Activated naive CD8-positive, alpha-beta T cell treated with anti-CD3 and anti-CD28 coated beads for 36 hours (primary cell): ENCODE data around the gene KRT6C. TPM values are rescaled to one million over a fixed set of nuclear protein-coding genes. Genes with fewer than 3 reads are reported as not detected.
"Not testable (repeated sequence)": the region's sequence is repeated elsewhere in the genome, so short reads cannot be mapped to it uniquely, and the experiment has no call there.

Experiments
- DNase-seq: peaks from one replicate; pipeline ENCODE4 v3.0.0; 2021
- H3K27ac Mint-ChIP-seq: one replicate; pipeline ENCODE4 v1.8.0; 2022; ENCODE audit warnings: mild to moderate bottlenecking, moderate library complexity, mixed read lengths
- H3K27me3 Mint-ChIP-seq: one replicate; pipeline ENCODE4 v1.8.0; 2022; ENCODE audit warnings: mild to moderate bottlenecking, mixed read lengths
- H3K36me3 Mint-ChIP-seq: one replicate; pipeline ENCODE4 v1.8.0; 2021; ENCODE audit warnings: mild to moderate bottlenecking, mixed read lengths
- H3K4me1 Mint-ChIP-seq: one replicate; pipeline ENCODE4 v1.8.0; 2021; ENCODE audit warnings: mixed read lengths
- H3K4me3 Mint-ChIP-seq: one replicate; pipeline ENCODE4 v1.8.0; 2022; ENCODE audit warnings: mild to moderate bottlenecking, moderate library complexity, mixed read lengths
- H3K9me3 Mint-ChIP-seq: one replicate; pipeline ENCODE4 v1.8.0; 2022; ENCODE audit warnings: mixed read lengths
- total RNA-seq, 2 experiments: library from RNA; stranded (reverse); gene quantifications; one replicate each; pipeline ENCODE4 v1.2.3, GENCODE V29; 2021

Gene KRT6C
- total RNA-seq, 2 experiments from 2014 or later, result not detected

DNA sequence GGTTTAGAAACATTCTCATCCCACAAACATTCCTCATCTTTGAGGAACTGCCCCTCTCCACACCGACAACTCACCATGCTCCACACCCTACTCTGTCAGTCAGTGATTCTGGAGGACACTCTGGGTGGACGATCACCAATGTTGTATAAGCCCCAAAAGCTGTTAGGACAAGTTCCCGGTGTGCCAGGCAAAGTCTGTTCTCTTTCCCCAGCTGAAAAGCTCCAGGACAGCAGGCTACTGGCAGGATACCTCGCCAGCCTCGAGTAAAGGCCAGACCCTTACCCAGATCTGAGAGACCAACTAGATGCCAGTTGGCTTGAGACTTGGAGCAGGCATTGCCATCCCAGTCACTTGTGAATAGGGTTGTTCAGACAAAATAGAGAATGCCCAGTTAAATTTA is 34.6 kb upstream of the KRT6C start:
- Mint-ChIP-seq H3K36me3 (no peaks in the 10 kb centered on the region), H3K9me3 (peaks cover 7% of the 10 kb centered on the region), H3K4me3 (no peak overlapping the region), H3K27ac (no peak overlapping the region), H3K27me3 (peaks cover 51% of the 10 kb centered on the region), H3K4me1 (no peaks in the 10 kb centered on the region)
- DNase-seq, result no peak

DNA sequence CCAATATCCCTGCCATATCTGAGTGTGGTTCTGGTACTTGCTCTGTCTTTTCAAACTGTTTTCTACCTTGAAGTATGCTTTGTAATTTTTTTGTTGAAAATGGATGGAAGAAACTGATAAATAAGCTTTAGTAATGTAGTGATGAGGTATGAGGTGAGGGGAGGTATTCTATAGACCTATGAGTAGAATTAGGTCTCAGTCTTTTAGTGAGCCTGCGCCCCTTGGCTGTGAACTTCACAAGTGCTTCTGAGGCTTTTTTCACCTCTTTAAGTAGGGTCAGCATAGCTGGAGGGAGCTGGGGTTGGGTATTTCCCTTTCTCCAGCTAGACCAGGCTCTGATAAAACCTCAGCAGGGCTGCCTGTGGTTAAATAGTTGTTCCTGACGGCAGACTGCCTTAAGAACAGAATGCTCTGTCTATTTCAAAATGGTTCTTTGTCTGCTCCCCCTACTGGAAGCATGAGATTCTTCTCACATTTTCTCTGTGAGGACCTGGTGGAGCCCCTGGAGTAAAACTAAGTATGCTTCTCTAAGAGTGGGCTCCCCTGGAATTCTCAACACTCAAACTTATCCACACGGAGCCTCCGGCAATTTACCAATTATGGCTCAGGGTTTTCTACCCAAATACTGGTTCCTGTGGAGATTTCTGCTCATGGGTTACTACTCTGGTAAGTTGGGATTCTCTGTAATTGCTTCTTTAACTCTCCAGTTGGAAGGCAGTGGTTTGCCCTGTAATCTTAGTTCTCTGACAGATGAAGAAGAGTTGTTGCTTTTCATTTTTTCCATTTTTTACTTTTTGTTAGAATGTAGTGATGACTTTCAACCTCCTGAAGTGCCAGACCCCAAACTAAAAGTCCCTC is 33.5 kb upstream of the KRT6C start:
- peaks cover 7% of the 10 kb centered on the region for H3K9me3 Mint-ChIP-seq
- H3K27me3 Mint-ChIP-seq, result peaks cover 44% of the 10 kb centered on the region
- no peak overlapping the region for H3K27ac Mint-ChIP-seq
- H3K4me1 Mint-ChIP-seq, result no peaks in the 10 kb centered on the region
- no peak for DNase-seq
- H3K4me3 Mint-ChIP-seq, result no peak overlapping the region
- H3K36me3 Mint-ChIP-seq, result no peaks in the 10 kb centered on the region

DNA sequence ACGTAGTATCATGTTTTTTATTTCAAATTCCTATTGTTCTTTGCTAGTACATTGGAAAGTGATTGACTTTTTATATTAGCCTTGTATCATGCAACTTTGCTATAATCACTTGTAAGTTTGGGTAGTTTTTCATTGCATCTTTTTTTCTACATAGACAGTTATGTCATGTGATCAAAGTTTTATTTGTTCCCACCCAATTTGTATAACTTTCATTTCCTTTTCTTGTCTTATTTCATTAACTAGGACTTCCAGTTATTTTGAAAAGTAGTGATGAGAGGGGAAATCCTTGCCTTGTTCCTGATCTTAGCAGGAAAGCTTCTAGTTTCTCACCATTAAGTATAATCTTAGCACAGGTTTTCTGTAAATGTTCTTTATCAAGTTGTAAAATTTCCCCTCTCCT is 29.3 kb upstream of the KRT6C start:
- Mint-ChIP-seq H3K4me3 (no peak overlapping the region), H3K9me3 (no peaks in the 10 kb centered on the region), H3K4me1 (no peaks in the 10 kb centered on the region), H3K27ac (no peak overlapping the region), H3K27me3 (peaks cover 30% of the 10 kb centered on the region), H3K36me3 (no peaks in the 10 kb centered on the region)
- no peak for DNase-seq

DNA sequence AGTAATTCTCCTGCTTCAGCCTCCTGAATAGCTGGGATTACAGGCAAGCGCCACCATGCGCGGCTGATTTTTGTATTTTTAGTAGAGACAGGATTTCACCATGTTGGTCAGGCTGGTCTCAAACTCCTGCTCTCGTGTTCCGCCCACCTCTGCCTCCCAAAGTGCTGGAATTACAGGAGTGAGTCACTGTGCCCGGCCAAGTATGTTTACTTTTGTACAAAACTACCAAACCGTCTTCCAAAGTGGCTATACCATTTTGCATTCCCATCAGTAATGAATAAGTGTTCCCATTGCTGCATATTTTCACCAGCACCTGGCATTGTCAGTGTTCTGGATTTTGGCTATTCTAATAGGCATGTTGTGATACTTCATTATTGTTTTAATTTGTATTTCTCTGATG is 27.9 kb upstream of the KRT6C start:
- Mint-ChIP-seq H3K36me3 (no peaks in the 10 kb centered on the region), H3K27me3 (peaks cover 18% of the 10 kb centered on the region), H3K9me3 (no peaks in the 10 kb centered on the region), H3K27ac (no peak overlapping the region), H3K4me3 (no peak overlapping the region), H3K4me1 (no peaks in the 10 kb centered on the region)
- no peak for DNase-seq

DNA sequence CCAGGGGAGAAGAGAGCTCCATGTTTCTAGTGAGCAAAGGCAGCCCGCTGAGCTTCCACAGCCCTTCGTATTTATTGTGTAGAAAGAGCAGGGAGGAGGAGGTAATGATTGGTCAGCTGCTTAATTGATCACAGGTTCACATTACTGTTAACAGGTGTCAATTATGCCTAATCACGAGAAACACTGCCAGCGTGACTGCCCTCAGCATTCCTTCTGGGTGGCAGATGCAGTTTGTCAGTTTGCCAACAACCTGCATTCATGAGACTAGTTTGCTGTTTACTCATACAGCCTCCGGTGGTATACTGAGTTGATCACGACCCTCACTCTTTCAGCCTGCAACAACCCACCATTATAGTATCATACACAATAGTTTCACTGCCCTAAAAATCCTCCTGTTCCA is 27.0 kb upstream of the KRT6C start:
- not testable (repeated sequence) for DNase-seq, H3K9me3 Mint-ChIP-seq, H3K4me3 Mint-ChIP-seq, H3K27ac Mint-ChIP-seq, H3K4me1 Mint-ChIP-seq, H3K36me3 Mint-ChIP-seq, H3K27me3 Mint-ChIP-seq

DNA sequence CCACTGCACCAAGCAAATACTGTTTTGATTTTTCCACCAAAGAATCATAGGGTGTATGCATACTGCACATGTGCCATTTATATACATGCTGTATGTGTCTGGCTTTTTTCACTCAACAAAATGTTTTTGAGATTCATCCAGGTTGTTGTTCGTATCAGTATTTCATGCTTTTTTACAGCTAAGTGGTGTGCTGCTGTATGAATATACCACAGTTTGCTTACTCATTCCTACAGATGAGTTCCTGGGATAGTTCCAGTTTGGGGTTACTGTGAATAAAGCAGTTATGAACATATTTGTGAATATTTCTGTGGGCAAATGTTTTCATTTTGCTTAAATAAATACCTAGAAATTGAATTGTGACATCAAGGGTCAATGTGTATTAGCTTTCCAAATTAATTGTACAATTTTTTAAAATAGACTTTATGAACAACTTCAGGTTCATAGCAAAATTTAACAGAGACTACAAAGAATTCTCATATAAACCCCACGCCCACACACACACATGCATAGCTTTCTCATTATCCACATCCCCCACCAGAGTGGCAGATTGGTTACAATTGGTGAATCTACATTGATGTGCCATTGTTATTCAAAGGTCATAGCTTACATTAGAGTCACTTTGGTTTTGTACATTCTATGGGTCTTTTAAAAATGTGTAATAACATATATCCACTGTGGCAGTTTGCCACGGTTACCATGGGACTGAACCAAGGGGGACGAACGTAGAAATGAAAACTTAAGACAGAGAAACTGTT is 26.4 kb upstream of the KRT6C start:
- no peaks in the 10 kb centered on the region for H3K9me3 Mint-ChIP-seq
- no peaks in the 10 kb centered on the region for H3K4me1 Mint-ChIP-seq
- DNase-seq, result no peak

DNA sequence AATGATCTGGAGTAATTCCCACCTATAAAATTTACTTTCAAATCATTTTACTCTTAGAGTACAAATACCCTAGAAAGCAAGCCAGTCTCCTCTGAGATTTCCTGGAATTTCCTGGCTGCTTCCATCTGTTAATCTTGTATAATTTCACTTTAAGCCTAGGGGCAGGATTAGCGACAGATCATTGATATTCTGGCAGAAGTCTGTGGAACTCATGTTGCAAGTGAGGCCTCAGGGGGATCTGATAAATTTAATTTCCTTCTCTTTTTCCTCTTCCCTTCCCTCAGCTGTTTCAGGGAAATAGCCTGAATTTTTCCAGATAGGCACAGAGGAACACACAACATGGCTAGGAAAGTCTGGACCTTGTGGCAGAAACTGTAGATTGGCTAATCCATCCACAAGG is 25.3 kb upstream of the KRT6C start:
- H3K36me3 Mint-ChIP-seq, result no peaks in the 10 kb centered on the region
- H3K9me3 Mint-ChIP-seq, result no peaks in the 10 kb centered on the region
- no peaks in the 10 kb centered on the region for H3K4me1 Mint-ChIP-seq
- H3K27me3 Mint-ChIP-seq, result peaks cover 3% of the 10 kb centered on the region
- no peak for DNase-seq
- H3K27ac Mint-ChIP-seq, result no peak overlapping the region
- H3K4me3 Mint-ChIP-seq, result no peak overlapping the region

More for the DNA sequence above, 26.4 kb upstream of the KRT6C start:
- Mint-ChIP-seq H3K27me3 (peaks cover 3% of the 10 kb centered on the region), H3K27ac (no peak overlapping the region), H3K4me3 (no peak overlapping the region), H3K36me3 (no peaks in the 10 kb centered on the region)

DNA sequence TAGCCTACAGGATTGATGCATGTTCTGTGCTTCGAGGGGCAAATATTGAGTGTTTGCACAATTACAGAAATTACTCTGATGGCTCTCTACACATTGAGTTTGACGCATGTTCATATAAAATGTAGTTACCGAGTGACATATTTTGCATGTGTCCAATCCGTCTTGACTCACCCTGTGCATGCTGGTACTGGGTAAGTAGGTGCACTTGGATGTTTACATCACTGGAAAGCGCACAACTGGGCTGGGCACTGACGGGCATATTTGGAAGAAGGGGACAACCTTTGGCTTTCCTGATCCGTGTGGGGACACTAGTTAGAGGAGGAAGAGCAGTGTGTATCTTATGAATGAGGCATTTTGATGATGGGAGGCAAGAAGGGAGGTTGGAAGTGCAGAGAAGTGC is 24.4 kb upstream of the KRT6C start:
- DNase-seq, result no peak
- H3K27me3 Mint-ChIP-seq, result peaks cover 3% of the 10 kb centered on the region
- no peaks in the 10 kb centered on the region for H3K4me1 Mint-ChIP-seq
- H3K9me3 Mint-ChIP-seq, result no peaks in the 10 kb centered on the region
- H3K27ac Mint-ChIP-seq, result no peak overlapping the region
- H3K36me3 Mint-ChIP-seq, result no peaks in the 10 kb centered on the region
- H3K4me3 Mint-ChIP-seq, result no peak overlapping the region

DNA sequence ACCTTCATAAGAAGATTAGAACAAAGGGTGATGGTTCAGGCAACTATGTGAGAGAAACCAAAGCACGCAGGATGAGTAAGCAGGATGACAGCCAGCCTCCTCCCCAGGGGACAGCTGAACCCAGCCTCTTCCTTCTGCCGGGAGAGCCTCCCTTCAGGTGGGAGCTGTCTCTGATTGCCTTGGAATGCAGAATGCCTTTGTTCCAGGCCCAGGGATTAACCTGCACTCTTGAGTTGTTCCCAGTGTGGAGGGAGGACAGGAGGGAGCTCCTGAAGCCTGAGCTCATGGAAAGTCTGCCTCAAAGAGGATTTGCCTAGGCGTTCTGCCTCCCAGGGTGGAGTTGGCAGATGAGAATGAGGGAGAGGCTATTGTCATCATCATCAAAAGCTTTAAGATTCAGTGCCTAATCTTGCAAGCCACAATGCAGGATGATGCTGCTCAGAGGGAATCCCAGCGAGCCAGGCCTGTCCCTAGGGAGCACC is 23.0 kb upstream of the KRT6C start:
- no peaks in the 10 kb centered on the region for H3K36me3 Mint-ChIP-seq
- no peak for DNase-seq
- H3K4me3 Mint-ChIP-seq, result no peak overlapping the region
- no peak overlapping the region for H3K27ac Mint-ChIP-seq
- H3K4me1 Mint-ChIP-seq, result no peaks in the 10 kb centered on the region
- H3K9me3 Mint-ChIP-seq, result no peaks in the 10 kb centered on the region
- H3K27me3 Mint-ChIP-seq, result peaks cover 3% of the 10 kb centered on the region

DNA sequence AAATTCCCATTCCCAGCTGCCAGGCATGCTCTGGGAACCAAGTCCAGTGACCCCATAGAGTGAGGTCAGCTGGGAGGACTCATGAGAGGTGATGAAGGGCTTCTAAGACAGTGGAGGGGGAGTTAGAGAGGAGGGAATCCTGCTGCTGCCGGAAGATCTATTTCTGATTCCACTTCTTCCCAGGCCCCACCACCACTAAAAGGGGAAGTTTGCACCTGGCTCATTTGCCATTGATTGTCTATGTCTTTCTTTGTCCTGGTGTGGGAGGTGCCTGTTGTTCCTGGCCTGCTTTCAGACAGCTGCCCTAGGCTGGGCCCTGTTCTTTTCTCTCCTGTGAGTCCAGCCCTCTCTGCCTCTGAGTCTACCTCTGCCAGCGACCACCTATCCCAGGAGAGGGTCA is 22.4 kb upstream of the KRT6C start:
- Mint-ChIP-seq H3K4me3 (no peak overlapping the region), H3K27me3 (peaks cover 6% of the 10 kb centered on the region), H3K4me1 (no peaks in the 10 kb centered on the region), H3K36me3 (no peaks in the 10 kb centered on the region), H3K9me3 (no peaks in the 10 kb centered on the region), H3K27ac (no peak overlapping the region)
- no peak for DNase-seq

DNA sequence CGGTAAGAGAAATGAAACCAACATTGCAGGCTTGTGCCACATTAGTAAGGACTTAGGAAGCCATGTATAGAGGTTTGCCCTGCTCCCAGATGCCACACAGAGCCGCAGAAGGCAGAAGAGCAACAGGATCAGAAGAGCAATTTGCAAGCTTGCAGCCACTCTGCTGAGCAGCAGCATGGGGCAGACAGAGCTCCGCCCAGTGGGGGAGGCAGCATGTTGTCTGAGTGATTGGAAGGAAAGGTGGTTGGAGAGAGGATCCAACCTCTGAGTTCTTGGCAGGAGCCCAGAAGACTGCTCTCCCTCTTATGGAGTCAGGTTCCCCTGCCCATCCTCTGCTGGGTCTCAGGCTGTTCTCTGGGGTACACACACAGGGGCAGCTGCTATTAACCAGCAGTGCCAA is 21.8 kb upstream of the KRT6C start:
- H3K4me1 Mint-ChIP-seq, result no peaks in the 10 kb centered on the region
- H3K27ac Mint-ChIP-seq, result no peak overlapping the region
- H3K4me3 Mint-ChIP-seq, result no peak overlapping the region
- no peaks in the 10 kb centered on the region for H3K36me3 Mint-ChIP-seq
- no peak for DNase-seq
- no peaks in the 10 kb centered on the region for H3K9me3 Mint-ChIP-seq
- peaks cover 6% of the 10 kb centered on the region for H3K27me3 Mint-ChIP-seq

DNA sequence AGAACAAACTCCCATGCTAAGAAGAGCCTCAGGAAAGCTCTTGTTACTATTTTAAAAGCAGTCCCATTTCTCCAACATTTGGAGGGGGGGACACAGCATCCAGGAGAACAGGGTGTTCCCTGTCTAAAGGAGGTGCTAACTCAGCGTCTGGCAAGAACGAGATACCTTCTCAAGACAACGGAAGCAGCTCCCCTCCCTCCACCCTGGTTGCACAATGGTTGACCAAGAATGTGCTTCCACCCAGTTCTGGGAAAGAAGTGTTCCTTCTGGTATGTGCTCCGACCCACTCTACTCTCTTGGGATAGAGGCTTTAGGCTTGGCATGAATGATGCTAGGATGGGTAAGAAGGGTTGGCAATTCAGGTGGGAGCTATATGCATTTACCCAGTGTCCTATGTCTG is 20.9 kb upstream of the KRT6C start:
- H3K27me3 Mint-ChIP-seq, result peaks cover 3% of the 10 kb centered on the region
- no peak overlapping the region for H3K27ac Mint-ChIP-seq
- no peaks in the 10 kb centered on the region for H3K36me3 Mint-ChIP-seq
- H3K4me1 Mint-ChIP-seq, result no peaks in the 10 kb centered on the region
- no peak overlapping the region for H3K4me3 Mint-ChIP-seq
- no peaks in the 10 kb centered on the region for H3K9me3 Mint-ChIP-seq
- no peak for DNase-seq

DNA sequence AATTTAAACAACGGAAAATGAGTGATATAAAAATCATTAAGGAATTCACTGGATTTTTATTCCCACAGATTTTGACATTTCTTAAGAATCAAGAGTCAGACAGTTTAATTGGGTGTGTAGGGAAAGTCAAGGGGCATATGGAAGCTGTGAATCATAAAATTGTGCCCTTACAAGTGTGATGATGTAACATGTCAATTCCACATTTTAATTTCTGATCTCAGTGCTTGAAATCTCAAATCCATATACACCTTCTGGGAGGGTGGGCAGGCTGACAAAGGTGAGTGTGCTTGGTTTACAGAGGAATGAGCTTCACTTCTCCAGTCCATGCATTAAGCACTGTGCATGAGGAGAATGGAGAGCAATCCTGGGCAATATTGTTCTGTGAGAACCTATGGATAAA is 20.5 kb upstream of the KRT6C start:
- H3K4me1 Mint-ChIP-seq, result no peaks in the 10 kb centered on the region
- DNase-seq, result no peak
- no peak overlapping the region for H3K27ac Mint-ChIP-seq
- H3K36me3 Mint-ChIP-seq, result no peaks in the 10 kb centered on the region
- no peaks in the 10 kb centered on the region for H3K9me3 Mint-ChIP-seq
- no peak overlapping the region for H3K4me3 Mint-ChIP-seq
- H3K27me3 Mint-ChIP-seq, result peaks cover 3% of the 10 kb centered on the region

DNA sequence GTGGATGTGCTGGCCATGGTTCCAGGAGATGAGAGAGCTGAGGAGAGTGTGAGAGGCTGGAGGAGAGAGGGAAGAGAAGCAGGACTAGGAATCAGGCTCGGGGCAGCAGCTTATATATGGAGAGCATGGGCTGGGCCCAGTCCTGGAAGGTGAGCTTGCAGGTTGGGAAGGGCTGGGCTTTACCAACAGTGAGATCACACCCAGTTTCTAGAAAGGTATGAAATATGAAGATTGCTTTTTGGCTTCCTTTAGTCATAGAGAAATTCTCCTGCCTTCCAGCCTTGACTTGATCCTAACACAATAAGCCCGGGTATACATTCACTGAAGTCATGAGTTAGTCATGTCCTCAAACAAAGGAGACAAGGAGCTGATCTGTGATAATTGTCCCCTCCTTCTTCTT is 19.6 kb upstream of the KRT6C start, which contains the start of gene KRT6A:
TSS of gene KRT6A (minus strand) at position 86 of the 400 bp plus-strand sequence. CDS start at position 17, 69 bp downstream.
- H3K4me3 Mint-ChIP-seq, result no peak within 1 kb of the TSS
- no peaks in the 10 kb centered on the region for H3K36me3 Mint-ChIP-seq
- peaks cover 3% of the 10 kb centered on the region for H3K27me3 Mint-ChIP-seq
- H3K27ac Mint-ChIP-seq, result no peak within 1 kb of the TSS
- H3K4me1 Mint-ChIP-seq, result no peaks in the 10 kb centered on the region
- H3K9me3 Mint-ChIP-seq, result no peaks in the 10 kb centered on the region
- no peak for DNase-seq

DNA sequence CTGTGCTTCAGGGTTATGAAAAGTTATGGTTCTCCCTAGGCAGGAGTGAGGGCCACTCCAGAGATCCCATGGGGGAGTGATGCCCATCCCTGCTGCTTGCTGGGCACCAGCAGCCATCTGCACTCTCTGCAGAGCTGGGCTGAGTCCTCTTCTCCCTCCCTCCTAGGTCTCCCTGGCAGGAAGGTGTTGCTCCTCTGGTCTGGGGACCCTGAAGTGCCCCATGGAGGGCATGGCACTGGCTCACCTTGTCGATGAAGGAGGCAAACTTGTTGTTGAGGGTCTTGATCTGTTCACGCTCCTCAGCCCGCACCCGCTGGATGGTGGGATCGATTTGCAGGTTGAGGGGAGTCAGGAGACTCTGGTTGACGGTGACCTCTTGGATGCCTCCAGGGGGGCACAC is 18.8 kb upstream of the KRT6C start:
- H3K4me1 Mint-ChIP-seq, H3K27me3 Mint-ChIP-seq, H3K9me3 Mint-ChIP-seq, H3K27ac Mint-ChIP-seq, DNase-seq, H3K36me3 Mint-ChIP-seq, H3K4me3 Mint-ChIP-seq: not testable (repeated sequence)

DNA sequence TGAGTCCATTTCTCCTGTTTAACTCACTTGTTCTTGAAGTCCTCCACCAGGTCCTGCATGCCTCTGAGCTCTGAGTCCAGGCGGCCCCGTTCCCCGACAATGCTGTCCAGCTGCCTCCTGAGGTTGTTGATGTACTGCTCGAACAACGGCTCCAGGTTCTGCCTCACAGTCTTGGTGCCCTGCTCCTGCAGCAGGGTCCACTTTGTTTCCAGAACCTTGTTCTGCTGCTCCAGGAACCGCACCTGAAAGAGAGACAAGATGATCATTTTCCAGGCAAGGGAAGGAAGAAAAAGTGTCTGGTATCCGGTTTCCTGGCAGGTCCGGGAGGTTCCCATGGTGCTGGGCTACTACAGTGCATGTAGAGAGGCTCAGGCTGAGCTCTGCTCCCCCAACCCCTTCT is 17.9 kb upstream of the KRT6C start:
- H3K4me1 Mint-ChIP-seq, result not testable (repeated sequence)

More for the DNA sequence above, 17.9 kb upstream of the KRT6C start:
- not testable (repeated sequence) for H3K27ac Mint-ChIP-seq, DNase-seq, H3K9me3 Mint-ChIP-seq, H3K27me3 Mint-ChIP-seq, H3K36me3 Mint-ChIP-seq, H3K4me3 Mint-ChIP-seq
